CD4-positive, alpha-beta T cell treated with Interleukin-1 beta for 1 hour (primary cell): ENCODE results near the gene NPBWR2.

Experiments
- DNase-seq, 2 donors: peaks; one replicate each; pipeline ENCODE4 v3.0.0-alpha.2; 2020 to 2022

The NPBWR2 gene

GRCh38 chr20:64083378-64083803 lies 24.0 kb downstream of the NPBWR2 start:
- DNase-seq, result peak; percentile 76

- DNase-seq, result no peak
Observed at GRCh38 chr20:64082820-64083377, 24.5 kb downstream of the NPBWR2 start.

GRCh38 chr20:64082126-64082731 lies 25.1 kb downstream of the NPBWR2 start:
- no peak for DNase-seq

GRCh38 chr20:64081624-64081964 lies 25.8 kb downstream of the NPBWR2 start:
- DNase-seq, result no peak

GRCh38 chr20:64080813-64081623 lies 26.3 kb downstream of the NPBWR2 start:
- no peak for DNase-seq

- DNase-seq, result peak; percentile 46 to 52
Observed at GRCh38 chr20:64080013-64080812, 27.2 kb downstream of the NPBWR2 start, which contains the start of gene OPRL1. OPRL1 (plus strand) TSS chr20:64080082; CDS start chr20:64092721, 12,639 bp downstream.

DNA sequence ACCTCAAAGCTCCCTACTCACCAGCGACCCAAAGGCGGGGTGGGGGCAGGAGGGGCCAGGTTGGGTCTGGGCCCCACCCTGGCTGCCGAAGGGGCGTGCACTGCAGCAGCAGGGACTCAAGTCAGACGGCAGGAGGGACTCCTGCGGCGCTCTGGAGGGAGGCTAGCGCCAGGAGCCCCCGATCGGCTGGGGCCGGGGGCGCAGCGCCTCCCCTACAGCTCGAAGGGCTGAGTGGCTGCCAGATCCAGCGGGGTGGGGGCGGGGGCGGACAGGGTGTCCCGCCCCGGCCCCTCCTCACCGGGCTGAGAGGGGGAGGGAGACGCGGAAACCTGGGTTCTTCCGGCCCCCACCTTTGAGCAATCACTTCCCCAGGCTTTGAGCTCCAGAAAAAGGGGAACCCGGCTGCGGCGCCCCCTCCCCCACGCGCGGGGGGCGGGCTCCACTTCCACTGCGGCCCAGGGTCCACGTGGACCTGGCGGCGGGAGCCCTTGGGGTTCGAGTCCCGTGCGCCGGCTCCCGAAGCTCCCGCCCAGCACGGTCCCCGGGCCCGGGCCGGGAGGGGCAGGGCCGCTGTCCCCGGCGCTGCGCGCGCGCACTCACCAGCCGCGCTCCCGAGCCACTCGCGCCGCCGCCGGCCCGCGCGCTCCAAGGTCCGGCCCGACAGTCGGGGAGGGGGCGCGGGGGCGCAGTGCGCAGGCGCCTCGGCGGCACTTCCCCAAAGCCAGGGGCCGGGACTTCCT lies 27.9 kb downstream of the NPBWR2 start, which contains the start of gene RGS19:
Gene RGS19, minus strand, starts transcription at position 246 of the 740 bp plus-strand sequence. CDS start 2,632 bp downstream, outside the sequence.
- peak; percentile 76 to 87 for DNase-seq

GRCh38 chr20:64078934-64079272 lies 28.5 kb downstream of the NPBWR2 start:
- DNase-seq, result no peak

DNA sequence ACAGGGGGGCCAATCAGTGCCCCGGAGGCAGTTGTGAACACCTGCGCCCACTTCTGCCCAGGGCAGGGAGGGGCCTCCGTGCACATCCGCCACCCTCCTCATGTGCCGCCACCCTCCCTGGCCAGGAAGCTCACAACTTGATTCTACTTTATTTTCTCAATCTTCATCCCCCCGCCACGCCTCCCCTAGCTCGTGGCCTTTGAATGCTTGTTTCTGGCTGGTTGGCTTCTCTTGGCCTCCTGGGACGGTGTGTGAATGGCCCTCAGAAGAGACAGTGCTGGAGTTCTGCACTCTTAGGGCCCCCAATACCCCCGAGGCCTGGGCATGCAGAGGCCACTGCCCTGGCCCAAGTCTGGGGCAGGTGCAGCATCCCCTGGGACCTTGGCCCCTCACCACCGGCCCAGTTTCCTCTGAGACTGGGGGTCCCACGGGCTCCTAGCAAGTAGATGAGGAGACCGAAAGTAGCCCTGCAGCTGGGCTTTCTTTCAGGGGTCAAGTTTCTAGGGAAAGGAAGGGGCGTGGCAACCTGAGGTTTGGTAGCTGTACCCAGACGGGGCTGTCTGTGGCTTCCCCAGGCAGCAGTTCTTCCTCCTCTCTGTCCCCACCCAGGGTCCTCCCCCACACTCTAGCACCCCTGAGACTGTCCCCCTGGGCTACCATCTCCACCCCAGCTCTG lies 29.4 kb downstream of the NPBWR2 start:
- peak; percentile 62 to 66 for DNase-seq

GRCh38 chr20:64077541-64077875 lies 29.9 kb downstream of the NPBWR2 start:
- no peak for DNase-seq

GRCh38 chr20:64077094-64077493 lies 30.3 kb downstream of the NPBWR2 start:
- DNase-seq, result peak; percentile 37 to 61

DNA sequence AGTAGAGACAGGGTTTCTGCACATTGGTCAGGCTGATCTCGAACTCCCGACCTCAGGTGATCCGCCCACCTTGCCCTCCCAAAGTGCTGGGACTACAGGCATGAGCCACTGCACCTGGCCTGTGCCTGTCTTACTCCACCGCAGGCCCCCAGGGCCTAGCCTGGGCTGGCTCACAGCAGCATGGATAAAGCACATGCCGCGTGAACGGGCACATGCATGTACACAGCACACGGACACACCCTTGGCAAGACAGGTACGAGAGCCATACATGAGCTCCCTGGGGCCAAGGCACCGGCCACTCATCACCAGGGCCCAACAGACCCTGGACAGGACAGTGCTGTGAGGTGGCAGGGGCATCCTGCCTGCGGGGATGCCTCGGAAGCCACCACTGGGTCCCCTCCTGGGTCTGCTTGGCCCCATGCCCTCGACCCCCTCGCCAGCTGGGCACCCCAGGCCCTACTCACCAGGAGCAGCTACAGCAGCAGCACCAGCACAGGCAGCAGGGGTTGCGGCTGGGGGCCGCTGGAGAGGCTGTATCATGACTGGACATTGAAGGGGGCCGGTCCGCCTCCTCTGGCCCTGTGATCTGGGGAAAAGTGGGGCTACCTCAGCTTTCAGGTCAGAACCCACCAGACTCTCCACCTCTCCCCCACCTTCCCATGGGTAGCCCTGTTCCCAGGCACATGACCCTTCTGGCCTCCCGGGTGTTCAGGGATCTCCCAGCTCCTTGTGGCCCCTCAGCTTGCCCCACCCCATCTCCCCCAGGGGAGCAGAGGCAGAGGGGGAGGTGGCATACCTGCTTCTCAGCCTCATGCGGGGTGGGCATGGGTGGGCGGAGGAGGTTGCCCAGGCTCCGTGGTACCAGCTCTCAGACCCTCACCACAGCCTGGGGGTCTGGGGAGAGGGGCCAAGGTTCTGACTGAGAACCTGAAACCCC lies 31.0 kb downstream of the NPBWR2 start:
- no peak for DNase-seq

- no peak for DNase-seq
Observed at GRCh38 chr20:64075556-64075955, 31.8 kb downstream of the NPBWR2 start.

GRCh38 chr20:64074963-64075362 lies 32.4 kb downstream of the NPBWR2 start:
- no peak for DNase-seq

GRCh38 chr20:64074184-64074789 lies 33.1 kb downstream of the NPBWR2 start:
- DNase-seq, result no peak

GRCh38 chr20:64073476-64074183 lies 33.7 kb downstream of the NPBWR2 start:
- no peak for DNase-seq

DNA sequence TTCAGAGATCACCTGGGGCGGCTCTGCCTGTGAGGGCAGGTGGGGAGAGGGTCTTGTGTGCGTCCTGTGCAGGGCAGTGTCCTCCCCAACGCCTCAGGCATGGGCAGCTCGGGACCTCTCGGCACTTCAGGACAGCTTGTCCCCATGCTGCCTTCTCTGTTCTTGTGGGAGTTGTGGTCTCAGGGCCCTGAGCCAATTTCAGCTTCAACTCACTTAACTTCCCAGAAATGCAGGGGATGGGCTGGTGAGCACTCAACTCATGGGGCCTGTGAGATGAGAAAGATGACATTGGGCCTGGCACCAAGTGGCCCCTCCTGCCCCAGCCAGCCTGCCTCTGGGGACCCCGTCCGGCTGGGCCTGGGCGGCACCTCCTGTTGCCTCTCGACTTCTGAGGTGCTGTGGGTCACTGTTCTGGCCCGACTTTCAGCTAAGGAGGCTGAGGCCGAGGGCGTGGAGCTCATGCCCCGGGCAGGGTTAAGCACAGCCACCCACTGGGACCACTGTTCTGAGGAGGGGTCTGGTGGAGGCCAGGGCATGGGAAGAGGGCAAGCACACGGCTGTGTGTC lies 34.8 kb downstream of the NPBWR2 start:
- DNase-seq, result no peak

GRCh38 chr20:64071341-64072332 lies 35.7 kb downstream of the NPBWR2 start:
- DNase-seq, result no peak
